LNCaP clone FGC (cell line): Measurements from ENCODE around the gene CMTR1.

Source experiments
- DNase-seq: peaks from one replicate; pipeline ENCODE4 v3.0.0-alpha.2; 2011; ENCODE audit warnings: low read depth
- H3K4me3 ChIP-seq: 2 replicates; pipeline ENCODE4 v1.5.1; 2011; ENCODE audit warnings: mild to moderate bottlenecking, low read depth, low read length, control low read depth
- CTCF ChIP-seq: IDR thresholded peaks from 2 replicates; pipeline ENCODE4 v1.5.1; 2012; ENCODE audit warnings: mild to moderate bottlenecking; ENCODE audit not compliant: control insufficient read depth, insufficient read depth; ENCODE audit errors: extremely low read depth

The CMTR1 gene

GRCh38 chr6:37492236-37492972 is 59.4 kb downstream of the CMTR1 start:
- TF ChIP-seq CTCF, result no peak
- DNase-seq, result no peak
- H3K4me3 ChIP-seq, result no peak overlapping the region

- DNase-seq, result no peak
- no peak for TF ChIP-seq CTCF
- H3K4me3 ChIP-seq, result no peak overlapping the region
These were observed 60.1 kb downstream of the CMTR1 start for GRCh38 chr6:37492991-37493660.

GRCh38 chr6:37493661-37493995 is 60.6 kb downstream of the CMTR1 start:
- H3K4me3 ChIP-seq, result no peak overlapping the region
- TF ChIP-seq CTCF, result no peak
- DNase-seq, result no peak

- DNase-seq, result no peak
- TF ChIP-seq CTCF, result no peak
- H3K4me3 ChIP-seq, result no peak overlapping the region
These were observed 62.4 kb downstream of the CMTR1 start for GRCh38 chr6:37495244-37495934.

GRCh38 chr6:37496951-37497885 is 64.2 kb downstream of the CMTR1 start:
- no peak overlapping the region for H3K4me3 ChIP-seq
- DNase-seq, result peak; percentile 27
- no peak for TF ChIP-seq CTCF
